Spleen (tissue), 7 donors: ENCODE measurements around the gene SHANK1.

Experiments
- POLR2A ChIP-seq, 3 donors: fragments of 450-650 bp; IDR thresholded peaks; one replicate each; pipeline ENCODE4 v1.5.1; 2017; ENCODE audit warnings: antibody characterized with exemption in 3 of 3, mild to moderate bottlenecking in 1 of 3
- POLR2AphosphoS5 ChIP-seq, 3 donors: sonication (generic); formaldehyde crosslinking; IDR thresholded peaks; one replicate each; pipeline ENCODE4 v1.5.1; 2017; ENCODE audit warnings: antibody characterized with exemption in 3 of 3
- TF ChIP-seq, protein P1 (sequence below), 11 experiments: fragments of 200-600 bp in 7 of 11; fragments of 450-650 bp in 4 of 11; sonication (generic) in 4 of 11; IDR thresholded peaks in 8 of 11; conservative IDR thresholded peaks in 3 of 11; 1 replicate in 7 of 11; 2 replicates in 4 of 11; pipeline versions ENCODE4 v1.4.0 to v1.8.0; 2016 to 2021; ENCODE audit warnings: antibody characterized with exemption in 11 of 11, inconsistent platforms in 4 of 11, mild to moderate bottlenecking in 1 of 11
- donor health status: DM: no; HTN: no; CAD: no; lungs with moderate emphysema.
- donor health status: DM: no; HTN: no; CAD: no.
- donor health status: DM: no; HTN: no; CAD: no.

DNA sequence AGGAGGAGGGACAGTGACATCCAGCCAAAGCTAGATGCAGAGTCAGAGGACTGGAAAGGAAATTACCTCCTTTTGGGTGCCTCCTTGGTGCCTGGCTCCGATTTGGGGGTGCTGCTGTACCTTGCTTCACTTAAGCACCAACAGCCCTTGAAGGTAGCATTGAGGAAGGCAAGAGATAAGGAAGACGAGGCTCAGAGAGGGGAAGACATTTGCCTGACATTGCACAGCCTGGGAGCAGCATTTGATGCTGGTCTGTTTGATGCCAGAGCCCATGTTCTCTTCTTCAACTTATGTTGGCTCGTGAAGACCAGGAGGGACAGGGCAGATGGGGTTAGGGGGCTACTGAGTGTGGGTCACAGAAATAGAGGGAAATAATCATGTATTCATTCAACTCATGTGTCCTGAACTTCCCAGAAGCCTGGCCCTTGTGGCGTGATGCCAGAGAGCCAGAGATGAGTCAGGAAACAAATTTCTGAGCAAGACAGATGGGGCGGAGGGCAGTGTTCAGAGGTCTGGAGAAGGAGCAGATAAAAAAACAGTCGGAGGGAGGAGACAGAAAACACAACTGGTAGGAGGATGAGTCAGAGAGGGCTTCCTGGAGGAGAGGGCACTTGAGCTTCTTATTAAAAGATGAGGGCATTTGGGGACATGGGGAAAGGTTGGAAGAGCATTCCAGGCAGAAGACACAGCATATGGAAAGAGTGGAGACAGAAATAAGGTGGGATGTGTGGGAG lies 73.4 kb downstream of the SHANK1 start:
- TF ChIP-seq, protein P1, sequence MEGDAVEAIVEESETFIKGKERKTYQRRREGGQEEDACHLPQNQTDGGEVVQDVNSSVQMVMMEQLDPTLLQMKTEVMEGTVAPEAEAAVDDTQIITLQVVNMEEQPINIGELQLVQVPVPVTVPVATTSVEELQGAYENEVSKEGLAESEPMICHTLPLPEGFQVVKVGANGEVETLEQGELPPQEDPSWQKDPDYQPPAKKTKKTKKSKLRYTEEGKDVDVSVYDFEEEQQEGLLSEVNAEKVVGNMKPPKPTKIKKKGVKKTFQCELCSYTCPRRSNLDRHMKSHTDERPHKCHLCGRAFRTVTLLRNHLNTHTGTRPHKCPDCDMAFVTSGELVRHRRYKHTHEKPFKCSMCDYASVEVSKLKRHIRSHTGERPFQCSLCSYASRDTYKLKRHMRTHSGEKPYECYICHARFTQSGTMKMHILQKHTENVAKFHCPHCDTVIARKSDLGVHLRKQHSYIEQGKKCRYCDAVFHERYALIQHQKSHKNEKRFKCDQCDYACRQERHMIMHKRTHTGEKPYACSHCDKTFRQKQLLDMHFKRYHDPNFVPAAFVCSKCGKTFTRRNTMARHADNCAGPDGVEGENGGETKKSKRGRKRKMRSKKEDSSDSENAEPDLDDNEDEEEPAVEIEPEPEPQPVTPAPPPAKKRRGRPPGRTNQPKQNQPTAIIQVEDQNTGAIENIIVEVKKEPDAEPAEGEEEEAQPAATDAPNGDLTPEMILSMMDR (IDR thresholded peaks at IDR 0.05 in 8 of 11, conservative IDR thresholded peaks at IDR 0.05 in 3 of 11) = no peak
- TF ChIP-seq POLR2A (IDR thresholded peaks at IDR 0.05) (no peak), POLR2AphosphoS5 (IDR thresholded peaks at IDR 0.05) (no peak)
